NB4 (cell line): ENCODE measurements around the gene XIRP1.

Experiments
- MAX ChIP-seq: IDR thresholded peaks from 2 replicates; pipeline ENCODE4 v1.6.1; 2011; ENCODE audit warnings: low read depth, low read length
- POLR2A ChIP-seq: IDR thresholded peaks from 2 replicates; pipeline ENCODE4 v1.6.1; 2011; ENCODE audit warnings: mild to moderate bottlenecking; ENCODE audit not compliant: insufficient read length; ENCODE audit errors: extremely low read depth
- TF ChIP-seq, protein P1 (sequence below): IDR thresholded peaks from one replicate; pipeline ENCODE4 v1.5.1; 2012; ENCODE audit warnings: low read depth, low read length

DNA sequence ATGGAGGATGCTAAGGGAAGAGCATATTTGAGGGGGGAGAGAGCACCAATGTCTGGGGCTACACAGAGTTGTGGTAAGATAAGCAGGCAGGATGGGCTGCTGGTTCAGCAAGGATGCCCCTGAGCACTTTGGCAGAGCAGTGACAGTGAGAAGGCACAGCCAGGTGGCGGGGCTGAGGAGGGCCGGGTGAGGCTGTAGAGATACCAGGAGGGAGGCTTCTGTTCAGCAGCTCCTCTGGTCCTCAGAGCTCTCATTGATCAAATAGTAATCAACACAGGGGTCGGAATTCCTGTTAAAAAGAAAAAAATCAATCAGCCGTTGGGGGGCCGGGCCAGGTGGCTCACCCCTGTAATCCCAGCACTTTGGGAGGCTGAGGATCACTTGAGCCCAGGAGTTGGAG is 11.5 kb upstream of the XIRP1 start:
- TF ChIP-seq, protein P1, sequence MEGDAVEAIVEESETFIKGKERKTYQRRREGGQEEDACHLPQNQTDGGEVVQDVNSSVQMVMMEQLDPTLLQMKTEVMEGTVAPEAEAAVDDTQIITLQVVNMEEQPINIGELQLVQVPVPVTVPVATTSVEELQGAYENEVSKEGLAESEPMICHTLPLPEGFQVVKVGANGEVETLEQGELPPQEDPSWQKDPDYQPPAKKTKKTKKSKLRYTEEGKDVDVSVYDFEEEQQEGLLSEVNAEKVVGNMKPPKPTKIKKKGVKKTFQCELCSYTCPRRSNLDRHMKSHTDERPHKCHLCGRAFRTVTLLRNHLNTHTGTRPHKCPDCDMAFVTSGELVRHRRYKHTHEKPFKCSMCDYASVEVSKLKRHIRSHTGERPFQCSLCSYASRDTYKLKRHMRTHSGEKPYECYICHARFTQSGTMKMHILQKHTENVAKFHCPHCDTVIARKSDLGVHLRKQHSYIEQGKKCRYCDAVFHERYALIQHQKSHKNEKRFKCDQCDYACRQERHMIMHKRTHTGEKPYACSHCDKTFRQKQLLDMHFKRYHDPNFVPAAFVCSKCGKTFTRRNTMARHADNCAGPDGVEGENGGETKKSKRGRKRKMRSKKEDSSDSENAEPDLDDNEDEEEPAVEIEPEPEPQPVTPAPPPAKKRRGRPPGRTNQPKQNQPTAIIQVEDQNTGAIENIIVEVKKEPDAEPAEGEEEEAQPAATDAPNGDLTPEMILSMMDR = no peak
- no peak for TF ChIP-seq POLR2A
- no peak for TF ChIP-seq MAX
